B cell (primary cell): ENCODE results near the gene ROPN1. TPM values are rescaled to one million over a fixed set of nuclear protein-coding genes. Genes with fewer than 3 reads are reported as not detected.
"Not testable (repeated sequence)": the region's sequence is repeated elsewhere in the genome, so short reads cannot be mapped to it uniquely, and the experiment has no call there.

Experiments used
- ATAC-seq: fragments of 200-7000 bp; cut with Tn5 transposase; one replicate; pipeline ENCODE4 v1.10.0; 2021; ENCODE audit warnings: low read depth, mild to moderate bottlenecking, moderate number of reproducible peaks, moderate library complexity
- CTCF ChIA-PET: fragments of 350-600 bp; sonication (Branson Sonifier 250); formaldehyde crosslinking; loops from one replicate; lab custom pipeline; 2021; ENCODE audit warnings: antibody characterized with exemption, inconsistent platforms; lab: Charles Lee
- POLR2A ChIA-PET: fragments of 350-600 bp; sonication (Branson Sonifier 250); formaldehyde crosslinking; loops from one replicate; lab custom pipeline; 2021; ENCODE audit warnings: antibody characterized with exemption; lab: Charles Lee
- DNase-seq: peaks from one replicate; pipeline ENCODE4 v3.0.0; 2013
- H2AFZ ChIP-seq: 2 replicates; pipeline ENCODE4 v1.6.1; 2012; ENCODE audit warnings: mild to moderate bottlenecking, low read depth, low read length; ENCODE audit not compliant: insufficient read depth, poor library complexity, severe bottlenecking
- H3K27ac ChIP-seq, 2 donors: 1 replicate in 1 of 2; 2 replicates in 1 of 2; pipeline ENCODE4 v1.5.1; 2012 to 2013; ENCODE audit warnings: low read length in 2 of 2, mild to moderate bottlenecking in 2 of 2, moderate library complexity in 1 of 2
- H3K27me3 ChIP-seq, 4 experiments: fragments of 200-600 bp in 1 of 4; sonication (generic) in 1 of 4; replicated peaks in 1 of 4; 1 replicate in 2 of 4; 2 replicates in 2 of 4; pipeline versions ENCODE4 v1.6.1 to v1.7.0; 2013 to 2016; ENCODE audit warnings: low read length in 3 of 4, mild to moderate bottlenecking in 2 of 4, mixed read lengths in 1 of 4, moderate library complexity in 1 of 4; ENCODE audit not compliant: insufficient read depth in 4 of 4, control insufficient read depth in 3 of 4; ENCODE audit errors: control extremely low read depth in 1 of 4
- H3K36me3 ChIP-seq, 2 experiments: replicated peaks in 1 of 2; 1 replicate in 1 of 2; 2 replicates in 1 of 2; pipeline versions ENCODE4 v1.6.1 to v1.7.1; 2013; ENCODE audit warnings: low read length in 1 of 2; ENCODE audit not compliant: insufficient read depth in 2 of 2, control insufficient read depth in 1 of 2; ENCODE audit errors: control extremely low read depth in 1 of 2, extremely low read depth in 1 of 2
- H3K4me1 ChIP-seq, 2 donors: fragments of 200-600 bp in 1 of 2; sonication (generic) in 1 of 2; 1 replicate in 1 of 2; 2 replicates in 1 of 2; pipeline versions ENCODE4 v1.5.1 to v1.6.1; 2013 to 2017; ENCODE audit warnings: low read length in 2 of 2; ENCODE audit not compliant: control insufficient read depth in 2 of 2, insufficient read depth in 2 of 2
- H3K4me2 ChIP-seq: replicated peaks from 2 replicates; pipeline ENCODE3; 2012; ENCODE audit warnings: mild to moderate bottlenecking, low read depth, low read length; ENCODE audit not compliant: poor library complexity, severe bottlenecking
- H3K4me3 ChIP-seq, 5 experiments: fragments of 200-600 bp in 1 of 5; sonication (generic) in 1 of 5; 1 replicate in 3 of 5; 2 replicates in 2 of 5; pipeline versions ENCODE4 v1.5.1 to v1.7.0; 2011 to 2016; ENCODE audit warnings: low read length in 4 of 5, mild to moderate bottlenecking in 4 of 5, low read depth in 2 of 5, control low read depth in 1 of 5, moderate library complexity in 1 of 5; ENCODE audit not compliant: insufficient read depth in 1 of 5; ENCODE audit errors: control extremely low read depth in 1 of 5, extremely low read depth in 1 of 5
- H3K79me2 ChIP-seq: fragments of 200-600 bp; sonication (generic); one replicate; pipeline ENCODE4 v1.6.0; 2016; ENCODE audit warnings: low read length; ENCODE audit not compliant: control insufficient read depth, insufficient read depth
- H3K9ac ChIP-seq: fragments of 200-600 bp; sonication (generic); 2 replicates; pipeline ENCODE4 v1.6.1; 2017; ENCODE audit warnings: mild to moderate bottlenecking, low read length, moderate library complexity
- H3K9me3 ChIP-seq, 3 donors: one replicate each; pipeline versions ENCODE4 v1.6.1 to v1.7.1; 2013; ENCODE audit warnings: low read length in 2 of 3; ENCODE audit not compliant: control insufficient read depth in 2 of 3, insufficient read depth in 1 of 3; ENCODE audit errors: control extremely low read depth in 1 of 3
- H4K20me1 ChIP-seq: 2 replicates; pipeline ENCODE4 v1.6.0; 2012; ENCODE audit warnings: mild to moderate bottlenecking, low read length; ENCODE audit not compliant: insufficient read depth, control insufficient read depth, poor library complexity, severe bottlenecking
- H3K27ac Mint-ChIP-seq: one replicate; pipeline ENCODE4 v1.8.0; 2021; ENCODE audit warnings: mixed read lengths
- H3K27me3 Mint-ChIP-seq: one replicate; pipeline ENCODE4 v1.8.0; 2021; ENCODE audit warnings: mixed read lengths
- H3K4me1 Mint-ChIP-seq: one replicate; pipeline ENCODE4 v1.8.0; 2021; ENCODE audit warnings: mixed read lengths
- H3K4me3 Mint-ChIP-seq: one replicate; pipeline ENCODE4 v1.8.0; 2021; ENCODE audit warnings: mixed read lengths
- H3K9me3 Mint-ChIP-seq: one replicate; pipeline ENCODE4 v1.8.0; 2022; ENCODE audit warnings: mixed read lengths; ENCODE audit not compliant: insufficient read depth
- WGBS: methylation state at CpG from one replicate; pipeline ENCODE4 v1.1.5; 2013; ENCODE audit warnings: missing lambda C conversion rate; ENCODE audit not compliant: insufficient coverage; 5-methylcytosine and 5-hydroxymethylcytosine counted together
- intact Hi-C: fragments of 100-400 bp; cut with micrococcal nuclease; formaldehyde crosslinking; loops from one replicate; pipeline ENCODE4 v1.10.0; 2022
- polyA plus RNA-seq: library from polyadenylated mRNA; depleted of rRNA; stranded (reverse); fragments of >200 nt; gene quantifications from 2 replicates; pipeline ENCODE4 v1.2.3, GENCODE V29; 2012
- total RNA-seq, 2 donors: library from RNA; stranded (reverse); fragments of 120-200 nt in 1 of 2; gene quantifications; 1 replicate in 1 of 2; 2 replicates in 1 of 2; pipeline versions ENCODE4 v1.2.3 to v1.2.4, GENCODE V29; 2013 to 2022
- TF ChIP-seq, protein P1 (sequence below): fragments of 200-600 bp; IDR thresholded peaks from one replicate; pipeline ENCODE4 v1.8.0; 2022; ENCODE audit warnings: antibody characterized with exemption, mild to moderate bottlenecking

The ROPN1 gene
- total and polyA plus RNA-seq, 2 donors (not counting 1 experiment from before 2014, with no cell fraction given), result not detected

- CTCF ChIA-PET, result interaction anchor here (0.7 to 2.6 kb wide), 6 partner anchors 8 to 787 kb away, joined by 3 to 6 read pairs (median 4); no protein-coding TSS in a partner anchor
- ATAC-seq (no peak), DNase-seq (no peak)
- Histone ChIP-seq H3K36me3 (no peaks in the 10 kb centered on the region), H3K4me1 (peaks cover 0 to 4% of the 10 kb centered on the region in 2 donors), H4K20me1 (no peaks in the 10 kb centered on the region), H3K27ac (no peak overlapping the region), H3K9me3 (no peaks in the 10 kb centered on the region), H3K79me2 (no peaks in the 10 kb centered on the region), H3K9ac (no peak overlapping the region), H2AFZ (peak overlapping the region; percentile 19), H3K4me3 (no peak overlapping the region), H3K4me2 (no peak overlapping the region), H3K27me3 (peaks cover 0 to 10% (median 8%) of the 10 kb centered on the region in 4 experiments)
- TF ChIP-seq, protein P1, sequence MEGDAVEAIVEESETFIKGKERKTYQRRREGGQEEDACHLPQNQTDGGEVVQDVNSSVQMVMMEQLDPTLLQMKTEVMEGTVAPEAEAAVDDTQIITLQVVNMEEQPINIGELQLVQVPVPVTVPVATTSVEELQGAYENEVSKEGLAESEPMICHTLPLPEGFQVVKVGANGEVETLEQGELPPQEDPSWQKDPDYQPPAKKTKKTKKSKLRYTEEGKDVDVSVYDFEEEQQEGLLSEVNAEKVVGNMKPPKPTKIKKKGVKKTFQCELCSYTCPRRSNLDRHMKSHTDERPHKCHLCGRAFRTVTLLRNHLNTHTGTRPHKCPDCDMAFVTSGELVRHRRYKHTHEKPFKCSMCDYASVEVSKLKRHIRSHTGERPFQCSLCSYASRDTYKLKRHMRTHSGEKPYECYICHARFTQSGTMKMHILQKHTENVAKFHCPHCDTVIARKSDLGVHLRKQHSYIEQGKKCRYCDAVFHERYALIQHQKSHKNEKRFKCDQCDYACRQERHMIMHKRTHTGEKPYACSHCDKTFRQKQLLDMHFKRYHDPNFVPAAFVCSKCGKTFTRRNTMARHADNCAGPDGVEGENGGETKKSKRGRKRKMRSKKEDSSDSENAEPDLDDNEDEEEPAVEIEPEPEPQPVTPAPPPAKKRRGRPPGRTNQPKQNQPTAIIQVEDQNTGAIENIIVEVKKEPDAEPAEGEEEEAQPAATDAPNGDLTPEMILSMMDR, result no peak
- Mint-ChIP-seq H3K4me1 (peaks cover 4% of the 10 kb centered on the region), H3K27ac (no peak overlapping the region), H3K9me3 (no peaks in the 10 kb centered on the region), H3K4me3 (no peak overlapping the region), H3K27me3 (peaks cover 49% of the 10 kb centered on the region)
- POLR2A ChIA-PET, result no interaction called here
- WGBS, result 60% methylated on average over 1 of the region's 4 CpGs
- intact Hi-C loops, result no loop called here
Measured at GRCh38 chr3:123980539-123980938, 11.4 kb downstream of the ROPN1 start.

GRCh38 chr3:123979525-123980501 is 12.1 kb downstream of the ROPN1 start:
- H3K4me1 ChIP-seq, H3K27ac Mint-ChIP-seq, H3K9me3 ChIP-seq, POLR2A ChIA-PET, H3K79me2 ChIP-seq, H3K36me3 ChIP-seq, H3K4me3 Mint-ChIP-seq, H3K4me1 Mint-ChIP-seq, intact Hi-C loops, H4K20me1 ChIP-seq, H3K9me3 Mint-ChIP-seq, H3K27ac ChIP-seq, H3K27me3 ChIP-seq, H3K4me3 ChIP-seq, H3K9ac ChIP-seq: not testable (repeated sequence)
- ATAC-seq (peak; percentile 78), DNase-seq (peak; percentile 46)
- 17% methylated on average over 22 of the region's 29 CpGs for WGBS
- CTCF ChIA-PET, result interaction anchor here (0.7 to 2.6 kb wide), 6 partner anchors 9 to 787 kb away, joined by 3 to 6 read pairs (median 4); no protein-coding TSS in a partner anchor
- Histone ChIP-seq H2AFZ (peak overlapping the region; percentile 19), H3K4me2 (peak overlapping the region; percentile 42)
- TF ChIP-seq, protein P1, result peak; percentile 81
- H3K27me3 Mint-ChIP-seq, result peaks cover 49% of the 10 kb centered on the region

DNA sequence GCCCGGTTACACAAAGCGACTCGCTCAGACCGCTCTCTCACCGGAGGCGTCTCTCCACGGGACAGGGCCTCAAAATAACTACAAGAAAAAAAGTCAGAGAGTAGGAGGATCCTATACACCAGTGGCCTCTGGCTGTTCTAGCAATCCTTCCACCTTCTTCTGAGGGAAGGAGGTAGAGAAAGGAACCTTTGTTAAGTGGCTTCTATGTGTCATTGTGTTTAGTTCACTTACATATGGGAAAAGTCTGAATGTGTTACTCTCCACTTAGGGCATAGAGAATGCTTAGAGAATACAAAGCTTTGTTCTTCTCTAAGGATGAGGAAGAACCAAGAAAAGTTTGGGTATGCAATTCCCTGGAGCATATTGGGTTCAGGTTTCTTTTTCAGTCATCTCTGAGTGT is 15.0 kb downstream of the ROPN1 start:
- H3K4me1 ChIP-seq, H3K79me2 ChIP-seq, H3K36me3 ChIP-seq, POLR2A ChIA-PET, ATAC-seq, H3K27ac Mint-ChIP-seq, H3K4me1 Mint-ChIP-seq, H4K20me1 ChIP-seq, intact Hi-C loops, H2AFZ ChIP-seq, DNase-seq, H3K4me3 ChIP-seq, H3K4me3 Mint-ChIP-seq, H3K27ac ChIP-seq, CTCF ChIA-PET, H3K9me3 Mint-ChIP-seq, H3K9ac ChIP-seq, H3K4me2 ChIP-seq, H3K9me3 ChIP-seq: not testable (repeated sequence)
- peaks cover 44% of the 10 kb centered on the region for H3K27me3 Mint-ChIP-seq
- no CpG with 5 or more reads among the region's 7 CpGs for WGBS
- peaks cover 0 to 10% (median 5%) of the 10 kb centered on the region in 4 experiments for H3K27me3 ChIP-seq
